Activated naive CD4-positive, alpha-beta T cell treated with anti-CD3 and anti-CD28 coated beads, Interleukin-2, amount 50 U/mL, for 72 hours (primary cell): Measurements from ENCODE around the gene RERE. TPM values are rescaled to one million over a fixed set of nuclear protein-coding genes. Genes with fewer than 3 reads are reported as not detected.

ENCODE experiments used
- ATAC-seq, 2 donors: fragments of 150-1000 bp; cut with Tn5 transposase; 2 replicates each; pipeline ENCODE4 v1.10.0; 2021; ENCODE audit warnings: mild to moderate bottlenecking in 2 of 2, moderate library complexity in 2 of 2
- DNase-seq, 2 donors: peaks; one replicate each; pipeline ENCODE4 v3.0.0; 2021 to 2022; ENCODE audit warnings: low spot score in 2 of 2
- H3K27ac Mint-ChIP-seq, 2 donors: one replicate each; pipeline ENCODE4 v1.8.0; 2022; ENCODE audit warnings: mild to moderate bottlenecking in 2 of 2, mixed read lengths in 2 of 2
- H3K36me3 Mint-ChIP-seq, 2 donors: one replicate each; pipeline ENCODE4 v1.8.0; 2022; ENCODE audit warnings: mixed read lengths in 2 of 2
- H3K9me3 Mint-ChIP-seq, 2 donors: one replicate each; pipeline ENCODE4 v1.8.0; 2022; ENCODE audit warnings: mixed read lengths in 2 of 2
- total RNA-seq, 2 donors: library from RNA; stranded (reverse); gene quantifications; one replicate each; pipeline ENCODE4 v1.2.3, GENCODE V29; 2022

The RERE gene
- total RNA-seq, 2 donors from 2014 or later: 51.8 to 72.1 TPM

- H3K36me3 Mint-ChIP-seq: no peaks in the 10 kb centered on the region
- no peak overlapping the region for H3K27ac Mint-ChIP-seq
- DNase-seq (no peak), ATAC-seq (peak in 1 of 2 donors; percentile 13)
- H3K9me3 Mint-ChIP-seq: no peaks in the 10 kb centered on the region
Observed at GRCh38 chr1:8665833-8666232, 151.6 kb downstream of the RERE start.

- DNase-seq: no peak
- H3K36me3 Mint-ChIP-seq: no peaks in the 10 kb centered on the region
- no peak for ATAC-seq
- H3K27ac Mint-ChIP-seq: no peak overlapping the region
- no peaks in the 10 kb centered on the region for H3K9me3 Mint-ChIP-seq
Observed at GRCh38 chr1:8664887-8665286, 152.6 kb downstream of the RERE start.

DNA sequence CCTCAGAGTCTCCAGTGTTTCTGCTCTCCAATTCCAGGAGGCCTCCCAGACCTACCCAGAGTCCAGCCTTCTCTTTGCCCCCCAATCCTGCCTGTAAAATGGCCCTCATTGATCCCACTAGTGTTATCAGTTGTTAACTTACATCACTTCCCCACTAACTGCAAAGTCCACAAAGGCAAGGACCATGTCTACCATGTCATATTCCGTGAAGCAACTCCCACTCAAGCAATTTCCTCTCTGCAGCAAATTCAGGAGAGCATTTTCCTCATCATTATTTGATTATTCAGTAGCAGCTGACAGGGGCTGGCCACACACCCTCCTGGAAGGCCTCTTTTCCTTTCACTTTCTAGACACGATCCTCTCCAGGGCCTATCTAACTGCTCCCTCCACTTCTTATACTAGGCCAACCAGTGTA lies 153.5 kb downstream of the RERE start:
- ATAC-seq: peak; percentile 27 to 56
- Mint-ChIP-seq H3K27ac (no peak overlapping the region), H3K36me3 (no peaks in the 10 kb centered on the region)

GRCh38 chr1:8663090-8663802 lies 154.2 kb downstream of the RERE start:
- ATAC-seq (peak in 1 of 2 donors; percentile 18), DNase-seq (no peak)
- Mint-ChIP-seq H3K9me3 (no peaks in the 10 kb centered on the region), H3K36me3 (no peaks in the 10 kb centered on the region), H3K27ac (no peak overlapping the region)

More for the DNA sequence above, 153.5 kb downstream of the RERE start:
- DNase-seq: no peak
- H3K9me3 Mint-ChIP-seq: no peaks in the 10 kb centered on the region

- no peak for ATAC-seq
- H3K36me3 Mint-ChIP-seq: no peaks in the 10 kb centered on the region
- DNase-seq: no peak
- H3K27ac Mint-ChIP-seq: peak overlapping the region in 1 of 2 donors; percentile 10
- H3K9me3 Mint-ChIP-seq: no peaks in the 10 kb centered on the region
Observed at GRCh38 chr1:8662380-8663072, 154.9 kb downstream of the RERE start.

DNA sequence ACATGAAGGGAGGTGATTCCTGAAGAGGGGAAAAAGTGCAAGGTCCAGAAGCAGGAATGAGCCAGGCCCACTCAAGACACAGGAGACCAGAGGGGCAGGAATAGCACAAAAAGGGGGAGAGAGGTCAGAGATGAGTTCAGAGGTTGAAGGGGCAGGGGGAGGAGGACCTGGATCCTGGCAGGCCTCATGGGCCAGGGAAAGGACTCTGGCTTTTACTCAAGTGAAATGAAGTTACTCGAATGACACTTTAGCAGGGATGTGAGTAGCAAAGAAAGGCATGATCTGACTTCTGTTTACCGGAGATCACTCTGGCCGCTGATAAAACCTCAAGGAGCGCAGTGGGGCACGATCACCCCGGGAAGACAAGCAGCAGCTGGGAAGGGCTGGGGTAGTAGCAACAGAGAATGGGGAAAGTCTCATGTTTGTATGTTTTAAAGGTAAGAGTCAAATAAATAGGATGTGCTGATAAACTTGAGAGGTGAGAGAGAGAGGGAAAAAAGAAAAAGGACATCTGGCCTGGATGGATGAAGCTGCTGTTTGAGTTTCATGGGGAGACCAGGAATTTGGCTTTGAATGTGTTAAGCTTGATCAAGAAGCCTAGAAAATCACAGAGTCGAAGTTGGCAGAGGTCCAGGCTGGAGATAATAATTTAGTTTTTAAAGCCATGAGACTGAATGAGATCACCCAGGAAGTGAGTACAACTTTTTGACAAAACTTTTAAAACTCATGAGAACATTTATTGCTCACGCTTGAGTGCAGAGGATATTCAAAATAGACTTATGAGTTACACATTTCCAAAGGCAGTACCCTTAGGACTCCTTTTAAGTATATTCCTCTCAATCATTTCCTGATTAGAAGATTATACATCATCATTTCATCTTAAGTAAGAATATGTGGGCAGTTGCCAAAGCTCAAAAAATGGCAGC lies 156.0 kb downstream of the RERE start:
- Mint-ChIP-seq H3K9me3 (no peaks in the 10 kb centered on the region), H3K36me3 (no peaks in the 10 kb centered on the region), H3K27ac (peak overlapping the region in 1 of 2 donors; percentile 10)
- peak; percentile 82 to 84 for ATAC-seq
- peak in 1 of 2 donors; percentile 38 for DNase-seq

DNA sequence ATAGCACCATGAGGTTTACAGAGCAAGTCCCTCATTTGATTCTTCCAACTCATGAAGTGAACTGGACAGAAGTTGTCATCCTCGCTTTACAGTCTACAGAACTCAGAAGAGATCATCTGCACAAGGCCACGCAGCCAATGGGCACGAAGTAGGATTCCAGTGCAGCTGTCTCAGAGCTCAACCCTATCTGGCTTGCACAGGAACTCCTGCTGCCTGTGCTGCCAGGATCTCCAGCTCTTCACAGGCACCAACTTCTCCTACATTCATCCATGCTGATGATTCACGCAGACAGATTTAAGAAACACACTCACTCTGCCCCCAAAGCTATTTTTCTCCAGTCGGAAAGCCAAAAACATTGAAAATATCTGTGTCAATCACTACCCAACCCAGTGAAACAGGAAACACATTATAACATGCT lies 157.0 kb downstream of the RERE start:
- ATAC-seq (no peak), DNase-seq (no peak)
- peaks cover 10% of the 10 kb centered on the region in 2 donors for H3K36me3 Mint-ChIP-seq
- no peak overlapping the region for H3K27ac Mint-ChIP-seq
- no peaks in the 10 kb centered on the region for H3K9me3 Mint-ChIP-seq

DNA sequence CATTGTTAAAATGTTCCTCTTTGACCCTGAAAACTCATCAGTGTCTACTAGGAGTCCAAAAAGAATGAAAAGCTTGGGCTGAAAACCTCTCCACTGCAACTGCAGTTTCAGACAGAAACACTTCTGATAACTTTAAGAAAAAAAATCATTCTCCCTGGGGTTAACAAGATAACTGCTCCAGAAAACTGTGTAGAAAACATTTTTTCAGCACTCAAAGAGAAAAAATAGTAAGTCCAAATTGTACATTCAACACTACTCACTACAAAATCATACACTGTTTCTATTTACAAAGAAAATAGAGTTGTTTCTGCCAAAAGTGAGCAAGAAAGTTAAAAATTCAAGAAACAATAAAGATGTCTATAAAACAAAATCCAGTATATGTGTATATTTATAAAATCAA lies 157.8 kb downstream of the RERE start:
- Mint-ChIP-seq H3K9me3 (no peaks in the 10 kb centered on the region), H3K27ac (no peak overlapping the region), H3K36me3 (peaks cover 10% of the 10 kb centered on the region in 2 donors)
- ATAC-seq: no peak
- no peak for DNase-seq

GRCh38 chr1:8653878-8654277 lies 163.6 kb downstream of the RERE start:
- DNase-seq (no peak), ATAC-seq (no peak)
- Mint-ChIP-seq H3K36me3 (peaks cover 10% of the 10 kb centered on the region in 2 donors), H3K9me3 (no peaks in the 10 kb centered on the region), H3K27ac (no peak overlapping the region)

DNA sequence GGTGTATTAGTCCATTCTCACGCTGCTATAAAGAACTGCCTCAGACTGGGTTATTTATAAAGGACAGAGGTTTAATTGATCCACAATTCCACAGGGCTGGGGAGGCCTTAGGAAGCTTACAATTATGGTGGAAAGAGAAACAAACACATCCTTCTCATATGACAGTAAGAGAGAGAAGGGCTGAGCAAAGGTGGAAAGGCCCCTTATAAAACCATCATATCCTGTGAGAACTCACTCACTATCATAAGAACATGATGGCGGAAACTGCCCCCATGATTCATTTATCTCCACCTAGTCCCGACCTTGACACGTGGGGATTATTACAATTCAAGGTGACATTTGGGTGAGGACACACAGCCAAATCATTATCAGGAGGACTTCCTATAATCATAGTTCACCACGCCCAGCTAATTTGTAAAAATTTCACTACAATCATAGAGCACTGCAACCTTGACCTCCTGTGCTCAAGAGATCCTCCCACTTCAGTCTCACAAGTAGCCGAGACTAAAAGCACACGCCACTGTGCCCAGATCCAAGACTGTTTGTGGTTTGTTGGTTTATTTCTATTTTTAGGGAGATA lies 164.9 kb downstream of the RERE start:
- Mint-ChIP-seq H3K9me3 (no peaks in the 10 kb centered on the region), H3K27ac (peak overlapping the region in 1 of 2 donors; percentile 6), H3K36me3 (peaks cover 10% of the 10 kb centered on the region in 2 donors)
- ATAC-seq (no peak), DNase-seq (no peak)

DNA sequence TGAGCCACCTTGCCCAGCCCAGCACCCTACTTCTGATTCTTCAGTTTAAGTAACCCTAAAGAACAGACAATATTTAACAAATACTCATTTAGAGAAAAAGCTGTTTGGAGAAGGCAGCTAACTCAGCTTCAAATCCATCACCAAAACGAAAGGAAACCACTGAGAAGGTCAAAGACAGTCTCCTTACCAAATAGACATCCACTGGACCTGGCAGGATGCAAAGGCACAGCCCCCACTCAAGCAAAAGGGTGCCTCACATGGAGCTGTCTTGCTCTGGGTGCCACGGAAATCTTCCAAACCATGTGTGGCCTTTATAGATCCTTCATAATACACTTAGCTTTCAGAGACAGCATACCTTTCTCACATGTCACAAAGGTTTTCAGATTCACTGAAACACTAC lies 165.5 kb downstream of the RERE start:
- H3K9me3 Mint-ChIP-seq: no peaks in the 10 kb centered on the region
- DNase-seq (no peak), ATAC-seq (peak in 1 of 2 donors; percentile 51)
- peak overlapping the region; percentile 6 to 50 for H3K27ac Mint-ChIP-seq
- peaks cover 10% of the 10 kb centered on the region in 2 donors for H3K36me3 Mint-ChIP-seq

- DNase-seq: no peak
Observed at GRCh38 chr1:8651236-8651890, 166.1 kb downstream of the RERE start.

DNA sequence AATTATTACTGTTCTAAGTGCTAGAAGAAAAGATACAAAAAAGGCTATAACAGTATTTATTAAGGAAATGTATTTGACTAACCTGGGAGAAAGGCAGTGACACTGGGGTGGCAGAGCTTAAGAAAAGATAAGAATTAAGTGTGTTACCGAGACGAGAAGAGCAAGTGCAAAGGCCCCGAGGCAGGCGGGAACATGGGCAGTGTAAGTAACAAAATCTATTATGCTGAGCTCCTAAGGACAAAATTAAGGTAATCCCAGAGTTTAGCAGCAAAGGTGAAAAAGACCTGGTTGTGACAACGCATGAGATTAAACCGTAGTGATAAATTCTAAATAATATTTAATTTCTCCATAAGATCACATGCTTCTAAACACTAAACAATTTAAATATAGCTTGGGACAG lies 167.6 kb downstream of the RERE start:
- H3K27ac Mint-ChIP-seq: no peak overlapping the region
- DNase-seq: no peak
- H3K9me3 Mint-ChIP-seq: no peaks in the 10 kb centered on the region
- H3K36me3 Mint-ChIP-seq: no peaks in the 10 kb centered on the region
- ATAC-seq: no peak

More at GRCh38 chr1:8651236-8651890, 166.1 kb downstream of the RERE start:
- Mint-ChIP-seq H3K9me3 (no peaks in the 10 kb centered on the region), H3K36me3 (peaks cover 10% of the 10 kb centered on the region in 2 donors), H3K27ac (peak overlapping the region in 1 of 2 donors; percentile 50)
- peak in 1 of 2 donors; percentile 57 for ATAC-seq

DNA sequence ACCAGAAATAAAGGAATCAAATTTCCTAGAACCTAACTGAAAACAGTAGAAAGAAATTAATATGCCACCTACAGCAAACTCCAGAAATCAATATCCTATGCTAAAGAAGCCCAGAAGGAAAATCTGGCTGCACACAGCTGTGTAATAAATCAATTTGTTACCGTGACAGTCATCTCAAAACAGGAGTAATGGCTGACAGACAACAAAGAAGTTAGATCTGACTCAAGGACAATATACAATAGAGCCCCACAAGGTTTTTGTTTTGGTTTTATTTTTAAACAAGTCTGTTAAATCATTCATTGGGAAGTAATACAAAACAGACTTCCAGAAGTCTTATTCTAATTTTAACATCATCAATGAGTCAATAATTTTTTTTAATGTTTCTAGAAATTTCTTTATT lies 168.4 kb downstream of the RERE start:
- no peaks in the 10 kb centered on the region for H3K36me3 Mint-ChIP-seq
- DNase-seq (no peak), ATAC-seq (peak; percentile 82 to 98)
- no peaks in the 10 kb centered on the region for H3K9me3 Mint-ChIP-seq
- H3K27ac Mint-ChIP-seq: no peak overlapping the region

- Mint-ChIP-seq H3K36me3 (no peaks in the 10 kb centered on the region), H3K27ac (no peak overlapping the region), H3K9me3 (no peaks in the 10 kb centered on the region)
- DNase-seq (no peak), ATAC-seq (no peak)
Observed at GRCh38 chr1:8646996-8647395, 170.4 kb downstream of the RERE start.

- Mint-ChIP-seq H3K9me3 (no peaks in the 10 kb centered on the region), H3K27ac (no peak overlapping the region), H3K36me3 (no peaks in the 10 kb centered on the region)
- DNase-seq (no peak), ATAC-seq (no peak)
Observed at GRCh38 chr1:8646189-8646588, 171.3 kb downstream of the RERE start.
